GM23248 (cell line): Measurements from ENCODE around the gene PLCH1. TPM values are rescaled to one million over a fixed set of nuclear protein-coding genes. Genes with fewer than 3 reads are reported as not detected.

Source experiments
- DNase-seq: peaks from one replicate; pipeline ENCODE4 v3.0.0-alpha.2; 2015
- H2AFZ ChIP-seq: fragments of 200-600 bp; sonication (generic); 2 replicates; pipeline ENCODE4 v1.6.1; 2016; ENCODE audit warnings: antibody characterized with exemption
- H3F3A ChIP-seq: fragments of 200-600 bp; sonication (generic); 2 replicates; pipeline ENCODE4 v1.6.1; 2016; ENCODE audit warnings: mild to moderate bottlenecking, antibody characterized with exemption, mixed run types; ENCODE audit not compliant: insufficient read depth
- H3K27ac ChIP-seq: fragments of 200-600 bp; sonication (generic); 2 replicates; pipeline ENCODE4 v1.5.1; 2016; ENCODE audit warnings: mild to moderate bottlenecking
- H3K27me3 ChIP-seq: fragments of 200-600 bp; sonication (generic); replicated peaks from 2 replicates; pipeline ENCODE4 v1.6.1; 2016; ENCODE audit warnings: mild to moderate bottlenecking; ENCODE audit not compliant: insufficient read depth
- H3K36me3 ChIP-seq: fragments of 200-600 bp; sonication (generic); 2 replicates; pipeline ENCODE4 v1.6.1; 2016; ENCODE audit warnings: low read depth, mild to moderate bottlenecking
- H3K4me1 ChIP-seq: fragments of 200-600 bp; sonication (generic); 2 replicates; pipeline ENCODE4 v1.6.1; 2016; ENCODE audit warnings: mild to moderate bottlenecking; ENCODE audit not compliant: insufficient read depth
- H3K4me2 ChIP-seq: fragments of 200-600 bp; sonication (generic); one replicate; pipeline ENCODE4 v1.6.1; 2016; ENCODE audit warnings: mild to moderate bottlenecking; ENCODE audit not compliant: unreplicated experiment
- H3K4me3 ChIP-seq: fragments of 200-600 bp; sonication (generic); 2 replicates; pipeline ENCODE4 v1.5.1; 2016; ENCODE audit warnings: mild to moderate bottlenecking
- H3K79me2 ChIP-seq: fragments of 200-600 bp; sonication (generic); 2 replicates; pipeline ENCODE4 v1.6.1; 2016; ENCODE audit warnings: mild to moderate bottlenecking; ENCODE audit not compliant: insufficient read depth
- H3K9ac ChIP-seq: fragments of 200-600 bp; sonication (generic); 2 replicates; pipeline ENCODE4 v1.6.1; 2016; ENCODE audit warnings: mild to moderate bottlenecking
- H3K9me2 ChIP-seq: fragments of 200-600 bp; sonication (generic); 2 replicates; pipeline ENCODE4 v1.6.1; 2016; ENCODE audit warnings: mixed run types, mild to moderate bottlenecking, moderate library complexity; ENCODE audit not compliant: insufficient read depth
- H3K9me3 ChIP-seq: fragments of 200-600 bp; sonication (generic); one replicate; pipeline ENCODE4 v1.6.1; 2017; ENCODE audit warnings: low read depth
- H4K20me1 ChIP-seq: fragments of 200-600 bp; sonication (generic); 2 replicates; pipeline ENCODE4 v1.6.0; 2016; ENCODE audit not compliant: insufficient read depth
- EZH2 ChIP-seq: fragments of 200-600 bp; sonication (generic); IDR thresholded peaks from 2 replicates; pipeline ENCODE4 v1.6.1; 2018; ENCODE audit warnings: antibody characterized with exemption, mild to moderate bottlenecking; ENCODE audit not compliant: insufficient read depth, poor library complexity, severe bottlenecking
- EZH2phosphoT487 ChIP-seq: fragments of 200-600 bp; sonication (generic); IDR thresholded peaks from 2 replicates; pipeline ENCODE4 v1.6.1; 2018; ENCODE audit warnings: antibody characterized with exemption, moderate library complexity, mild to moderate bottlenecking, low read depth; ENCODE audit not compliant: insufficient read depth
- WGBS, 2 experiments: methylation state at CpG; one replicate each; pipeline ENCODE4 v1.1.6; 2015 to 2017; ENCODE audit warnings: low lambda C conversion rate in 2 of 2, low coverage in 1 of 2; ENCODE audit errors: missing lambda C conversion rate in 2 of 2; 5-methylcytosine and 5-hydroxymethylcytosine counted together
- in situ Hi-C: fragments of 300-500 bp; cut with MboI; formaldehyde crosslinking; loops from 2 replicates; pipeline ENCODE4 v1.15.0; 2020
- polyA plus RNA-seq: library from polyadenylated mRNA; unstranded; fragments of >200 nt; fragmentation: Nextera tagmentation; extraction: Ambion mirVana; gene quantifications from 2 replicates; pipeline ENCODE4 v1.2.1, GENCODE V29; 2016
- total RNA-seq: library from RNA; depleted of rRNA; stranded (reverse); fragments of >200 nt; shearing (Covaris generic); gene quantifications from 2 replicates; pipeline ENCODE4 v1.2.3, GENCODE V29; 2014

The PLCH1 gene
- total and polyA plus RNA-seq, 2 experiments from 2014 or later, result not detected

GRCh38 chr3:155342344-155342743 lies 402.5 kb downstream of the PLCH1 start:
- Histone ChIP-seq H2AFZ (no peak overlapping the region), H3K9ac (no peak overlapping the region), H3K36me3 (no peaks in the 10 kb centered on the region), H3K4me3 (no peak overlapping the region), H3K27ac (no peak overlapping the region), H3K9me2 (no peaks in the 10 kb centered on the region), H3K79me2 (no peaks in the 10 kb centered on the region), H3K9me3 (no peaks in the 10 kb centered on the region), H3K27me3 (no peaks in the 10 kb centered on the region), H3K4me1 (no peaks in the 10 kb centered on the region), H3F3A (no peaks in the 10 kb centered on the region), H4K20me1 (no peaks in the 10 kb centered on the region), H3K4me2 (no peak overlapping the region)
- 61 to 68% methylated on average over 3 of the region's 3 CpGs for WGBS, 2 experiments
- DNase-seq, result no peak
- in situ Hi-C loops, result no loop called here
- TF ChIP-seq EZH2 (no peak), EZH2phosphoT487 (no peak)

- no peaks in the 10 kb centered on the region for H3F3A ChIP-seq
- no peaks in the 10 kb centered on the region for H3K9me2 ChIP-seq
- no peak overlapping the region for H3K27ac ChIP-seq
- H3K4me2 ChIP-seq, result no peak overlapping the region
- H3K79me2 ChIP-seq, result no peaks in the 10 kb centered on the region
- H3K9me3 ChIP-seq, result no peaks in the 10 kb centered on the region
- no peaks in the 10 kb centered on the region for H3K36me3 ChIP-seq
- H3K4me3 ChIP-seq, result no peak overlapping the region
- no peaks in the 10 kb centered on the region for H4K20me1 ChIP-seq
- no peak overlapping the region for H3K9ac ChIP-seq
- no peaks in the 10 kb centered on the region for H3K4me1 ChIP-seq
- no peak overlapping the region for H2AFZ ChIP-seq
- peak; percentile 20 for DNase-seq
- in situ Hi-C loops, result no loop called here
- TF ChIP-seq EZH2, result no peak
- no peak for TF ChIP-seq EZH2phosphoT487
- H3K27me3 ChIP-seq, result no peaks in the 10 kb centered on the region
Observed at GRCh38 chr3:155339052-155339451, 405.8 kb downstream of the PLCH1 start.

DNA sequence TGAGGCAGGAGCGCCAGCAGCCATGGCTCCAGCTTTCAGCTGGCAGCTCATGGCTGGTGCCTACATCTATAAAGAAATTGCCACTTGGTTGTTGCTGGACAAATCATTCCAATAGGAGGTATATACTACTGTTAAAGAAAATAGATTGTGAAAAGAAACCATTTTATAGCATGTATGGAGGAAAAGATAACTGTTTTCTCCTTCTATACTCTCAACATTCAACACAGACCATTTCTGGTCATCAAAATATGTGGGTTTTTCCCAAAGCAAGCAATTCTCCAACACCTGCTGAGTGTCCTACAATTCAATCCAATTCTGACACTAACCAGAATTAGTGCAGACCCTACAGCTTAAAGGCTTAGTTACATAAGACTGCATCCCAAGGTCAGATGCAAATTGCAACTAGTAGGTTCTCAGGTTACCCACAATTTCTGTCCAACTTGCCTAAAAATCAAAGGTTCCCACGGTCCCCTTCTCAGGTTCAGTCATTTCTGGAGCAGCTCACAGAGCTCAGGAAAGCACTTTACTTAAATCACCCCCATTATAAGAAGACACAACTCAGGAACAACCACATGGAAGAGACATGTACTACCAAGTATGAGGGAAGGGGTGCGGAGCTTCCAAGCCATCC lies 409.0 kb downstream of the PLCH1 start:
- no peak overlapping the region for H3K9ac ChIP-seq
- TF ChIP-seq EZH2phosphoT487 (no peak), EZH2 (no peak)
- no peaks in the 10 kb centered on the region for H3K79me2 ChIP-seq
- H3K9me2 ChIP-seq, result no peaks in the 10 kb centered on the region
- H3K27ac ChIP-seq, result no peak overlapping the region
- in situ Hi-C loops, result no loop called here
- H3K27me3 ChIP-seq, result no peaks in the 10 kb centered on the region
- H3K36me3 ChIP-seq, result no peaks in the 10 kb centered on the region
- no peak for DNase-seq
- no peaks in the 10 kb centered on the region for H4K20me1 ChIP-seq
- H3F3A ChIP-seq, result no peaks in the 10 kb centered on the region
- no peaks in the 10 kb centered on the region for H3K4me1 ChIP-seq
- no peak overlapping the region for H3K4me2 ChIP-seq
- WGBS, 2 experiments, result 75 to 76% methylated on average over 3 of the region's 3 CpGs
- H3K4me3 ChIP-seq, result no peak overlapping the region
- no peak overlapping the region for H2AFZ ChIP-seq
- no peaks in the 10 kb centered on the region for H3K9me3 ChIP-seq

DNA sequence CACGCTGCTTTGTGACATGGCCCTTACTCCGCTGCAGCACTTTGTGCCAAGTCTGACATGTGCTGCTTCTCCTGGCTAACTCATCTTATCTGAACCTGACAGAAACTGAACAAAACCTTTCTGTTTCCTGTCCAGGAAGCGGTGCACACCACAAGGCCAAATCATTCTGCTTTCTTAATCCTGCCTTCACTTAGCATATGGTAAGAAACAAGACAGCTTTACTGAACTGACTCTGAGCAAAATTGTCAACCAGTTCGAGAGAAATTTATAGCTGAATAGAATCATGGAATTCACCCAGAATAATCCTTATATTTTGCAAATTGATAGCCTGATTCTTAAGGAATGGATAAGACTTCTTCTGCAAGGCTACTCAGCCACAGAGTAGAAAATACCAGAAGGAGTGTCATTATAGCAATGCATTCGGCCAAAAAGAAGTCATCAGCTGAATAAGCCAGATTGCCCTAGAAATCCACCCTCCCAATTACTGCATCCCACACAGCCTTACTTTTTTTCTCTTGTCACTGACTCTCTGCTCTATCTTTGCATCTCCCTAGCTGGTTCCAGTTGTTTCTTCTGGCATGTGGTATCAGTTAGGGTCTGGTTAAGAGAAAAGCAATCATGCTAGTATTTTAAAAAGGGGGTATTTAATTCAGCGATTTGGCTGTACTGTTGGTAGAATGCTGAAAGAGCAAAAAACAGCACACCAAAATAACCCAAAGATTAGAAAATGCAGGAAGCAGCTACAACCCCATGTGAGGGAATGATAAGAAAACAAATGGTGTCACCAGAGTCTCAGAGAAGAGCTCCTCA lies 409.8 kb downstream of the PLCH1 start:
- Histone ChIP-seq H3K4me2 (no peak overlapping the region), H2AFZ (no peak overlapping the region), H3K4me1 (no peaks in the 10 kb centered on the region), H3K27me3 (no peaks in the 10 kb centered on the region), H3F3A (no peaks in the 10 kb centered on the region), H3K9me2 (no peaks in the 10 kb centered on the region), H3K9me3 (no peaks in the 10 kb centered on the region), H3K79me2 (no peaks in the 10 kb centered on the region), H3K27ac (no peak overlapping the region), H3K4me3 (no peak overlapping the region), H4K20me1 (no peaks in the 10 kb centered on the region), H3K36me3 (no peaks in the 10 kb centered on the region), H3K9ac (no peak overlapping the region)
- no peak for DNase-seq
- 66 to 70% methylated on average over 6 of the region's 6 CpGs for WGBS, 2 experiments
- in situ Hi-C loops, result no loop called here
- TF ChIP-seq EZH2, result no peak
- no peak for TF ChIP-seq EZH2phosphoT487
